Caki2 (cell line): Measurements from ENCODE around the gene TBC1D22A. TPM values are rescaled to one million over a fixed set of nuclear protein-coding genes. Genes with fewer than 3 reads are reported as not detected.

Experiments
- DNase-seq: peaks from one replicate; pipeline ENCODE4 v3.0.0-alpha.2; 2015; ENCODE audit warnings: low read depth
- in situ Hi-C: cut with HindIII; loops from 2 replicates; pipeline ENCODE4 v1.10.0; 2016; ENCODE audit warnings: low sequenced_read_pairs, low pct_unique_long_range_greater_than_20kb, mixed read lengths
- total RNA-seq: library from RNA; depleted of rRNA; stranded (reverse); fragments of >200 nt; shearing (Covaris generic); gene quantifications from 2 replicates; pipeline ENCODE4 v1.2.3, GENCODE V29; 2014; ENCODE audit warnings: low replicate concordance

Gene TBC1D22A
- total RNA-seq, 1 experiment from 2014 or later = 15.0 TPM

DNA sequence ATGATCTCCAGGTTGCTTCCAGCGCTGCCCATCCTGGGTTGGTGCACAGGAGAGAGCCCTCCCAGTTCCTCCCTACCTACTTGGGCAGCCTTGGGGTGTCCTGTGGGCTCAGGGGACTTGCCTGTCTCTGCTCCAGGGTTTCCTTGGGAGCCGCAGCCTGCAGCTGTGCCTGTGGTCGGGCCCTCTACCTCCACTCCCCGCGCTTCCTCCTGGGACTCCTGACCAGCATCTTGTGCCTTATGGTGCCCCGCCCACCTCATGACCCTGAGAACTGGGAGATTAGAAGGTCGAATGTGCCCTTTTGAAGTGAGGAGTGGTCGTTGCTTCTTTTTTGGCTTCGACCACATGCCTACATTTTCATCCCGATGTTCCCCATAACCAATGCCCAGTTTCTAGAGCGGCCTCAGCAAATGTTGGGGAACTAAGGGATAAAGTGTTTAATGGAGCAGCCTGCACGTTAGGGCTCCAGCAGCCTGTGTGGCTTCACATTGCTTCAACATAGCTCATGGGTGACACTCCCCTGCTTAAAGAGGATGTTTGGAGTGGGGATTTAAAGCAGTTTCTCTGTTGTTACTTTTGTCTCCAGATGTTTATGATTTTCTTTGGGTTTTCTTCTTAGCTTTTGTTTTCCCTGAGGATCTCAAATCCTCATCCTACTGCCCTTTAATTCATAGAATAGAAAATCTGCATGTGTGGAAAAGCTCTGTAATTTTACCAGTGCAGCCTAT lies 248.8 kb downstream of the TBC1D22A start:
- in situ Hi-C loops = no loop called here
- DNase-seq = no peak

DNA sequence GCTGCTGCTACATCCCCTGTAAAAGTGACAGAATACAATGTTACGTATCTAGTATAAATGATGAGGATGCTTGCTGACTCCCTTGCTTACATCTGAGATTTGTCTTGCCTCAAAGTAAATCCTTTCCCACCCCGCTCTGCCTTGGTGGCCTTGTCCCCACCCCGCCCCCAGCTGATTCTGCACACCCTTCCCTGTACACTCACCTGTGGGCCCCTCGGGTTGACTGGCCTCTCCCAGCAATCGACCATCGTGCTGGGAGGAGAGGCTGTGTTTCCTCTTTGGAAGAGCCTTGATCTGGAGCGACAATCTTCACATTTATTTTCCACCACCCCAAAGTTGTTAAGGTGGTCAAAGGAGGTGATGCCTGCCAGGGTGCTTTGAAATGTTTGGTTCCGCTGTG lies 249.4 kb downstream of the TBC1D22A start:
- in situ Hi-C loops = no loop called here

GRCh38 chr22:47012589-47013370 lies 250.3 kb downstream of the TBC1D22A start:
- DNase-seq = no peak
- in situ Hi-C loops = no loop called here

More for the DNA sequence above, 249.4 kb downstream of the TBC1D22A start:
- no peak for DNase-seq

- no peak for DNase-seq
Observed at GRCh38 chr22:47013861-47014635, 251.6 kb downstream of the TBC1D22A start.

DNA sequence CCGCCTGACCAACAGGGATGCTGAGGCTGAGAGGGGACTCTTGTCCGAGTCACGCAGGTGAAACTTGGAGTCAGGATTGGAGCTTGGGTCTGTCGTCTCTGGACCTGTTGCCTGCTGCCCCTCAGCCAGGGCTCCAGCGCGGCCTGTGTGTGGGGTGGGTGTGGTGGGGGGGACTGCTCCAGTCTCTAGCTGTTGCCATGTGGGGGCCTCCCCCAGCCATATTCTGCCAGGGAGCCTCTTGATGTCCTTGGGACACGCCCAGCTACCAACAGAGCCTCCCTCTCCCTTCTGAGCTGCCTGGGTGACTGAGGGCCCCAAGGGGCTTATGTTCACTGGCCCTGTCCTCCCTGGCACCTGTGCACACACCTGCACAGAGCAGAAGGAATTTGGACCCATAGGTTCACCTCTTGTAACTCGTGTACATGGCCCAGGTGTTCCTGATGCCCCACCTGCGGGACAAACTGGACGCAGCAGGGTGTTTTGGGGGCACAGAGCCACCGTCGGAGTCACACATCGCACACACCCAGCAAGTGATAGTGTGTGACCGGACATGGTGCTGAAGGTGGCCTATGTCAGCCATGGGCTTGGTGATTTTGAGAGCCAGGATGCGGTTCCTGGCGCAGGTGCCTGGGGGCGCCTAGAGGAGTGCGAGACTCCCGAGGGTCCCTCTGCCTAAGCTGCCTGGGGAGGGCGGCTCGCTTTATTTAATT lies 252.3 kb downstream of the TBC1D22A start:
- no peak for DNase-seq
- in situ Hi-C loops = no loop called here

More at GRCh38 chr22:47013861-47014635, 251.6 kb downstream of the TBC1D22A start:
- in situ Hi-C loops = no loop called here

DNA sequence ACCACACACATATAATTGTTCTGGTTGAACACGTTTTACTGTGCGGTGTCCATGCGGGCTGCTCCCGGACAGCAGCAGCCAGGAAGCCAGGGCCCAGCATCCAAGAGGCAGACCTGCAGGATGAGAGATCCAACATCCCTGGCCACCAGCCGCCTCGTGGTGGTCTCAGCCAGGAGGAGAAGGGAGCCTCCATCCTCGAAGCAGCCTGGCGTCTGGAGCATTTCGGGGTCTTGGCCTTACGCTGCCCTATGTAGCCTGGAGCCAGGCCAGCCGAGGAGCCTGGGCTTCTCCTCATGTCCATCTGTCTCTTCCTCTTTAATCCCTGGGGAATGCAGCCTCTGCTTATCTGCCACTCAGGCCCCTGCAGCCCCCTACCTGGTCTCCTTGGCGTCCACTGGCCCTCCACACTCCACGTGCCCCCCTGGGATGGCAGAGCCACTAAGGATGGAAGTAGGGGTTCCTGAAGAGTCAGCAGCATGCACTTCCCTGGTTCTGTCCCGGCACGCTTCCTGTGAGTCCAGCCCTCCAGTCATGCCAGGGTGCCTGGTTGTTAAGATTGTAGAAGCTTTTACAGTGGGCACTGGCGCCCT lies 253.2 kb downstream of the TBC1D22A start:
- no peak for DNase-seq
- in situ Hi-C loops = no loop called here

- in situ Hi-C loops = no loop called here
- no peak for DNase-seq
Observed at GRCh38 chr22:47016631-47017030, 254.2 kb downstream of the TBC1D22A start.

DNA sequence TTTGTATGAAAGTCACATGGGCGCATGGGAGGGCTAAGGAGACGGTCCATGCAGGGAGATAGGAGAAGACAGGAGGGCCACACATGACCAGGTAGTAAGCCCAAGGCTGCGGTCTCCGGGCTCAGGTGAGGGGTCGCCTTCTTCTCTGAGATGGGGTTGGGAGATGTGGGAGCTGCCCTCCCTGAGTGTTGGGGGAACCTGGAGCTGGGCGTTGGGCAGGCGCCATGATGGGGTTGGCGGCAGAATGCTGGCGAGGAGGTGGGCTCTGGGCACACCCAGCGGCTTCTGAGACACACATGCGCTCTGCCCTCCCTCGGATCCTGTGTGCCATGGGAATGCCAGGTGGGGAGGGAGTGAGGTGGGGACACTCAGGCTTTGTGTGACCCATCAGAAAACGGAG lies 254.8 kb downstream of the TBC1D22A start:
- no peak for DNase-seq
- in situ Hi-C loops = no loop called here

DNA sequence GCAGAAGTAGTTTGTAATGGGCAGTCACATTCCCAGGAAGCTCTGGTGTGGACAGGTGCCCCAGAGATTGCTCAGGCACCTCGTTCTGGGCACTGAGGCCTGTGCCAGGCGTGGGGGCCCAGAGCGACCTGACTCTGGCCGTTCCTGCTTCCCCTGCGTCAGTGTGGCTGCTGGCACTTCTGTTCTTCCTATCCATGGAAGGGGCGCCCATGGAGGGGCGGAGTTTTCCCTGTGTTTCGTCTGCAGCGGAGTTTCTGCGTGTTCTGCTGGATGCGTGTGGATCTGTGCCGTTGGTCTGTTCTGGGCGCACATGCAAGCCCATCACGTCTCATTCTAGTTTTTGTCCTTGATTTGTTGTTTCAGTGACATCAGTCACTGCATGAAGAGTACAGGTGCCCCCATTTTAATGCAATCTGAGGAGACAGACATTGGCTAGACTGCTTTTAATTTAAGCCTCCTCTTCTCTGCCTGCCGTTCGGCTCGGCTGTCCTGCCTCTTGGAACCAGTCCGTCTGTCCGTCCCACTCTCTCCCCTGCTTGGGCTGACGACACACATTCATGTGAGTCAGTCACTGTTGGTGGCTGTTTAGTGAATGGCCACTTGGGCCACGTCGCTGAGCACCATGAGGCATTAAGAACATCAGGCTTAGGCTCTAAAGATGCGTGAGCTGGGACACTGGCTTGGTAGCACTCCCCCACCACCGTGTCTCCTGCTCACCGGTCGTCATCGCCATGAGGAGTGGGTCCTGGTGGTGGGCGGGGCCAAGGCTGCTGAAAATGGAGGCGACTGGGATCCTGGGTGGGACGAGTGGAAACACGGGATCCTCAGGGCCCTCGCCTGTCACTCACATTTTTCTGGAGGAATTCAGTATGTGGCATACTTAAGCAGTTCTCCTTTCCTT lies 255.8 kb downstream of the TBC1D22A start:
- DNase-seq = no peak
- in situ Hi-C loops = no loop called here

- in situ Hi-C loops = no loop called here
- DNase-seq = no peak
Observed at GRCh38 chr22:47019012-47019790, 256.8 kb downstream of the TBC1D22A start.

- in situ Hi-C loops = no loop called here
- no peak for DNase-seq
Observed at GRCh38 chr22:47020166-47020565, 257.7 kb downstream of the TBC1D22A start.

DNA sequence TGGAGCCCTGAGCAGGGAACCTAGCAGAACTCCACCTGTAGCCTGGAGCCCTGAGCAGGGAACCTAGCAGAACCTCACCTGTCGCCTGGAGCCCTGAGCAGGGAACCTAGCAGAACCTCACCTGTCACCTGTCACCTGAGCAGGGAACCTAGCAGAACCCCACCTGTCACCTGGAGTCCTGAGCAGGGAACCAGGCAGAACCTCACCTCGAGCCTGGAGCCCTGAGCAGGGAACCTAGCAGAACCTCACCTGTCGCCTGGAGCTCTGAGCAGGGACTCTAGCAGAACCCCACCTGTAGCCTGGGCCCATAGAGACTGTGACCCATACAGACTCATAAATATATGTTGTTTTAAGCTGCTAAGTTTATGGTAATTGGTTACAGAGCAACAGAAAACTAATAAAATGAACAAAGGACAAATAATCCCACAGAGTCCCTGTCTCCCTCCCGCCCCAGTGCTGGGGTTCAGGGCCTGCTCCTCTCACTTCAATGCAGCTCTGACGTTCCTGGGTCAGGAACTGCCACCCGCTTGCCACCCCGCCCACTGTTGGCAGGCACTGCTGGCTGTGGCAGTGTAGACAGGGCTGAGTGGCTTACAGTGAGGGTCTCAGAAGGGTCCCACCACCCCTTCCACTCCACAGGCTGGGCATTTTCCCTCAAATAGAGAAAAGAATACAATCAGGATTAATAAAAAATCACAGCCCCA lies 259.1 kb downstream of the TBC1D22A start:
- in situ Hi-C loops = no loop called here
- DNase-seq = no peak

DNA sequence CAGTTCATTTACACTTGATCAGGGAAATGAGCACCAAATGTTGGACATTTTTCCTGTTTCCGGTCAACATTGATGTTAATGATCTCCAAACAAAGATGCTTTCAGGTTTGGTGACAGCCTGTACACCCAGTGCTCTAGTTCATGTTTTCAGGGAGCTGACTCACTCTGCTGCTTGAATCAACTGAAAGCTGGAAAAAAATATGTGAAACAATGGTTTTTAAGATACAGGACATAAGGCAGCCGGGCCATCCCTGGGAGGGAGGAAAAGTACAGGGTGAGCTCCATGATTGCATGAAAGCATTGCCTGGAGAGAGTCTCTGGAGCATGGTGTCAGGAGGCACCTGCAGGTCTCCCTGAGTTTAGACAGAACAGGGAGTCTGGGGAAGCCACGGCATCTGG lies 259.6 kb downstream of the TBC1D22A start:
- in situ Hi-C loops = no loop called here
- DNase-seq = no peak

DNA sequence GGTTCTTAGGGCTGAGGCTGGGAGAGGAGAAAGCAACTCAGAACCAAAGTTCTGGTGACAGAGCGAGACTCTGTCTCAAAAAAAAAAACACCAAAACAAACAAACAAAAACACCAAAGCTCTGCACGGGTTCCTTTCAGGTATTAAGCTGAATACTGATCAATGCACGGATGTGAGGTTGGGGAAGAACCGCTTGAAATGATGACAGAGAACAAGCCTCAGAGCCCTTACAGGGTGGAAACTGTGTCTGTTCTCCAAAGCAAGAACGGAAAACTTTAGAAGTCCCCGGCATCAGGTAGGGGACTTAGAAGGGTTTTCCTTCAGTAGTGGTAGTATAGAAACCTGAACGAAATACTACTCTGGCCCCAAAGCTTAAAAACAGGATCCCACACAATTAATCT lies 260.0 kb downstream of the TBC1D22A start:
- no peak for DNase-seq
- in situ Hi-C loops = no loop called here

DNA sequence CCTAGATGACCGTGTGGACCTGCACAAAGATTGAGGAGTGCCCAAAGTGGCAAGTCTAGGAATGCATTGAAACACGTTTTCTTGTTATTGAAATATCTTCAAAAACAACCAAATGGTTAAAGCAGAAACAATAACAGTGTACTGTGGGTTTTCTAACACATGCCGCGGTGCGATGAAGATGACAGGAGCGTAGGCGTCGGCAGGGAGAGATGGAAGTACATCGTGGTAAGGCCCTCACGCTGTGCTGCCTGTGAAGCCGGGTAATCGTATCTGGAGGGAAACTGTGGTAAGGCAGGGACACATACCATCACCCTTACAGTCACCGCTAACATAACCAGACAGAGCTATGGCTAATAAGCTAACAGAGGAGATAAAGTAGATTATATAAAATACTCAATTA lies 261.4 kb downstream of the TBC1D22A start:
- in situ Hi-C loops = no loop called here
- DNase-seq = no peak

- in situ Hi-C loops = no loop called here
- DNase-seq = no peak
Observed at GRCh38 chr22:47027766-47028165, 265.3 kb downstream of the TBC1D22A start.
